ENCODE results near the gene MADD. TPM values are rescaled to one million over a fixed set of nuclear protein-coding genes. Genes with fewer than 3 reads are reported as not detected.
A peak's percentile ranks its signal among the peaks of the same experiment; 100 is the strongest.
"Not testable (repeated sequence)": the region's sequence is repeated elsewhere in the genome, so short reads cannot be mapped to it uniquely, and the experiment has no call there.

Gene MADD
- total and polyA plus RNA-seq, 11 donors, result 22.6 to 60.6 (median 40.2) TPM

DNA sequence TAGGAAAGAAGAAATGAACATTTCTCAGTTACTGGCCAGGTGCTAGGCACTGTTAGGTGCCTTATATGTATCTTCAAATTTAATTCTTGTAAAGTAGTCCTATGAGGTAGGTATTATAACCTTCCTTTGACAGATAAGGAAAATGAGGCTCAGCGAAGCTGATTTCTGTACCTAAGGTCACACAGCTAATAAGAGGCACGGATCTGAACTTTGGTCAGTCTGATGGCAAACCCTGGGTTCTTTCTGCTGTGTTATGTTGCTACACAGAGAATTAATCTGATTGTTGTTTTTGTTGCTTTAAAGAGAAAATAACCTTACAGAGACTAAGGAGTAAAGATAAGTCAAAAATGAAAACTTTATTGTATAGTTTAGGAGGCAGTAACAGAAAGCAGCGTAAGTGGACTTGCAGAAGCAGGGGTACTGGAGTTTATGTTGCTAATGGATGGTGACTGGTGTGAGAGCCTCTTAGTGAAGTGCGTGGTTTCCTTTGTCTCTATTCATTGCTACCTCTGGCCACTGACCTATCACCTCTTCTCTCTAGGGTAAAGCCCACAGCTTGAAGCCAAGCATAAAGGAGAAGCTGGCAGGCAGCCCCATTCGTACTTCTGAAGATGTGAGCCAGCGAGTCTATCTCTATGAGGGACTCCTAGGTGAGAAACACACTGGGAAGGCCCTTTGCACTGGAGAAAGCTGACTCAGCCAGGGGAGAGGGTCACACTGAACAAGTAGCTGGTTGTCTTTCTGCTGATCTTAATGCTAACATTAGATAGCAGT is 38.3 kb downstream of the MADD start:
- 79 to 91% (median 87%) methylated on average over 6 of the region's 6 CpGs for WGBS, 4 donors
- DNase-seq (no peak), ATAC-seq (no peak)
- Histone ChIP-seq H3K27ac (peak overlapping the region in 1 of 12 donors; percentile 20), H3K36me3 (peaks cover 0 to 99% (median 97%) of the 10 kb centered on the region in 9 donors), H3K4me3 (no peak overlapping the region), H3K4me1 (peaks cover 0 to 32% (median 15%) of the 10 kb centered on the region in 12 donors), H3K27me3 (no peaks in the 10 kb centered on the region), H3K9me3 (peaks cover 0 to 6% (median 0%) of the 10 kb centered on the region in 12 donors)
- intact Hi-C loops (cut with DNase I), result no loop called here
- no peak for TF ChIP-seq POLR2A (IDR thresholded peaks at IDR 0.05)
- TF ChIP-seq, protein P1, sequence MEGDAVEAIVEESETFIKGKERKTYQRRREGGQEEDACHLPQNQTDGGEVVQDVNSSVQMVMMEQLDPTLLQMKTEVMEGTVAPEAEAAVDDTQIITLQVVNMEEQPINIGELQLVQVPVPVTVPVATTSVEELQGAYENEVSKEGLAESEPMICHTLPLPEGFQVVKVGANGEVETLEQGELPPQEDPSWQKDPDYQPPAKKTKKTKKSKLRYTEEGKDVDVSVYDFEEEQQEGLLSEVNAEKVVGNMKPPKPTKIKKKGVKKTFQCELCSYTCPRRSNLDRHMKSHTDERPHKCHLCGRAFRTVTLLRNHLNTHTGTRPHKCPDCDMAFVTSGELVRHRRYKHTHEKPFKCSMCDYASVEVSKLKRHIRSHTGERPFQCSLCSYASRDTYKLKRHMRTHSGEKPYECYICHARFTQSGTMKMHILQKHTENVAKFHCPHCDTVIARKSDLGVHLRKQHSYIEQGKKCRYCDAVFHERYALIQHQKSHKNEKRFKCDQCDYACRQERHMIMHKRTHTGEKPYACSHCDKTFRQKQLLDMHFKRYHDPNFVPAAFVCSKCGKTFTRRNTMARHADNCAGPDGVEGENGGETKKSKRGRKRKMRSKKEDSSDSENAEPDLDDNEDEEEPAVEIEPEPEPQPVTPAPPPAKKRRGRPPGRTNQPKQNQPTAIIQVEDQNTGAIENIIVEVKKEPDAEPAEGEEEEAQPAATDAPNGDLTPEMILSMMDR (IDR thresholded peaks at IDR 0.05), result no peak

DNA sequence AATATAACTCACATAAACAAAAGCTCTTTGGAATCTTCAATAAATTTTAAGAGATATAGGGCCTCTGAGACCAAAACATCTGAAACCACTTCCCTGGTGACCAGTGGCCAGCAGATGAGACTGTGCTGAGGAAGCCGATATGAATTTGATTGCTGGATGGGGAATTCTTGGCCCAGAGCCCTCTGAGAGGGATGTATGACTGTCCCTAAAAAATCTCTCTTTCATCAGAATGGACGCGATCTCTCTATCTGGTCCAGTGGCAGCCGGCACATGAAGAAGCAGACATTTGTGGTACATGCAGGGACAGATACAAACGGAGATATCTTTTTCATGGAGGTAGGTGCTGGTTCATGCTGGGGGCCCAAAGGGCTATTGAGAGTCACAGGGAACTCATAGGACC is 45.1 kb downstream of the MADD start:
- intact Hi-C loops (cut with DNase I), result loop anchor here in 1 of 10 donors (5.0 kb wide), 1 partner anchor 43 kb away; the partner anchor contains the start of gene MADD
- no peak for DNase-seq
- no peak for TF ChIP-seq POLR2A (IDR thresholded peaks at IDR 0.05)
- TF ChIP-seq, protein P1 (IDR thresholded peaks at IDR 0.05), result no peak
- Histone ChIP-seq H3K4me1 (peaks cover 0 to 3% (median 0%) of the 10 kb centered on the region in 12 donors), H3K27ac (no peak overlapping the region), H3K27me3 (no peaks in the 10 kb centered on the region), H3K9me3 (no peaks in the 10 kb centered on the region), H3K4me3 (no peak overlapping the region), H3K36me3 (peaks cover 0 to 100% (median 97%) of the 10 kb centered on the region in 9 donors)
- ATAC-seq, result no peak
- 77 to 84% (median 82%) methylated on average over 5 of the region's 5 CpGs for WGBS, 4 donors

DNA sequence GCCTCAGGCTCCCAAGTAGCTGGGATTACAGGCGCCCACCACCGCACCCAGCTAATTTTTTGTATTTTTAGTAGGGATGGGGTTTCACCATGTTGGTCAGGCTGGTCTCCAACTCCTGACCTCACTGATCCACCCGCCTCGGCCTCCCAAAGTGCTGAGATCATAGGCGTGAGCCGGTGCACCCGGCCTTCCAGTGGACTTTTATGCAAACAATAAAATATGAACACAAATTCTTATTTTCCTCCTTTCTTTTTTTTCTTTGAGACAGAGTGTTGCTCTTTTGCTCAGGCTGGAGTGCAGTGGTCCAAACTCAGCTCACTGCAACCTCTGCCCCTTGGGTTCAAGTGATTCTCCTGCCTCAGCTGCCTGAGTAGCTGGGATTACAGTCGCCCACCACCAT is 46.6 kb downstream of the MADD start:
- not testable (repeated sequence) for ATAC-seq, H3K4me3 ChIP-seq, H3K27ac ChIP-seq, DNase-seq, H3K27me3 ChIP-seq, H3K9me3 ChIP-seq, H3K4me1 ChIP-seq
- intact Hi-C loops (cut with DNase I), result loop anchor here in 1 of 10 donors (5.0 kb wide), 1 partner anchor 44 kb away; the partner anchor contains the start of gene MADD
- H3K36me3 ChIP-seq, result peaks cover 0 to 96% (median 81%) of the 10 kb centered on the region in 9 donors
- WGBS, 4 donors, result 81 to 89% (median 87%) methylated on average over 8 of the region's 8 CpGs

DNA sequence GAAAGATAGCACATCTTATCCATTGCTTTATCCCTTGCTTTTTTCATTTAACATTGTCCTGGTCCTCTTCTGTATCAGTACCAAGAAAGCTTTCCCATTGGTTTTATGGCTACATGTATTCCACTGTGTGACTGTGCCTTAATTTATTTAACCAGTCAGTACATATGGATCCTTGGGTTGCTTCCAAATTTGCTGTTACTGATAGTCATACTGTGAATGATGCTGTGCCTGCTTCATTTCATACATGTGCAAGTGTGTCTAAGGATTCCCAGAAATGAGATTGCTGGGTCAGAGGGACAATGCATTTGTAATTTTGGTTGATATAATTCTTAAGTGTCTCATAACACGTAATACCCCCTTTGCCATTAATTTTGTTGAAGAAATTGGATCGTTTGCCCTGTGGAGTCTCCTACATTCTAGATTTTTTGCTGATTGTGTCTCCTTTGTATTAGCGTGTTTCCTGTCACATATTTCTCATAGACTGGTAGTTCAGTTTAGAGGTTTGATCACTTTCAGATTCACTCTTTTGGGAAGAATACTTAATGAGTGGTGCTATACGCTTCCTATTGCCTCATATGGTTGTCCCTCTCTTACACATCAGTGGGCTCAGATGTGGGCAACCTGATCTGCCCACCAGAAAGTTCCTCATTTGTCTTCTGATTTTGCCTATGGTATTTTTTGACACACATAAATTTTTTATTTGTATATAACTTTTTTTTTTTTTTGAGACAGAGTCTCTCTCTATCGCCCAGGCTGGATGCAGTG is 47.3 kb downstream of the MADD start:
- Histone ChIP-seq H3K27ac (no peak overlapping the region), H3K4me1 (peaks cover 0 to 3% (median 0%) of the 10 kb centered on the region in 12 donors), H3K9me3 (no peaks in the 10 kb centered on the region), H3K27me3 (no peaks in the 10 kb centered on the region), H3K36me3 (peaks cover 0 to 96% (median 74%) of the 10 kb centered on the region in 9 donors), H3K4me3 (no peak overlapping the region)
- intact Hi-C loops (cut with DNase I), result loop anchor here in 1 of 10 donors (5.0 kb wide), 1 partner anchor 45 kb away; the partner anchor contains the start of gene MADD
- no peak for TF ChIP-seq POLR2A (IDR thresholded peaks at IDR 0.05)
- TF ChIP-seq, protein P1 (IDR thresholded peaks at IDR 0.05), result no peak
- 83 to 85% (median 84%) methylated on average over 5 of the region's 5 CpGs for WGBS, 4 donors
- DNase-seq (no peak), ATAC-seq (no peak)

Measured in heart left ventricle (tissue), 16 donors.